ENCODE data around the gene SBNO1. TPM values are rescaled to one million over a fixed set of nuclear protein-coding genes. Genes with fewer than 3 reads are reported as not detected.
"Not testable (repeated sequence)": the region's sequence is repeated elsewhere in the genome, so short reads cannot be mapped to it uniquely, and the experiment has no call there.

Gene SBNO1
- total RNA-seq, 1 donor: 41.0 TPM

- no peak for TF ChIP-seq CTCF (IDR thresholded peaks at IDR 0.05; ENCODE audit: insufficient read depth, low read depth, low read length)
- no peak overlapping the region for H3K4me3 ChIP-seq (ENCODE audit: low read depth, low read length)
Observed at GRCh38 chr12:123335490-123335889, 29.2 kb downstream of the SBNO1 start.

GRCh38 chr12:123329799-123330198 is 34.8 kb downstream of the SBNO1 start:
- no peak for TF ChIP-seq CTCF (IDR thresholded peaks at IDR 0.05; ENCODE audit: insufficient read depth, low read depth, low read length)
- no peak for DNase-seq (ENCODE audit: low read depth)
- no peak overlapping the region for H3K4me3 ChIP-seq (ENCODE audit: low read depth, low read length)

More at GRCh38 chr12:123335490-123335889, 29.2 kb downstream of the SBNO1 start:
- no peak for DNase-seq (ENCODE audit: low read depth)

DNA sequence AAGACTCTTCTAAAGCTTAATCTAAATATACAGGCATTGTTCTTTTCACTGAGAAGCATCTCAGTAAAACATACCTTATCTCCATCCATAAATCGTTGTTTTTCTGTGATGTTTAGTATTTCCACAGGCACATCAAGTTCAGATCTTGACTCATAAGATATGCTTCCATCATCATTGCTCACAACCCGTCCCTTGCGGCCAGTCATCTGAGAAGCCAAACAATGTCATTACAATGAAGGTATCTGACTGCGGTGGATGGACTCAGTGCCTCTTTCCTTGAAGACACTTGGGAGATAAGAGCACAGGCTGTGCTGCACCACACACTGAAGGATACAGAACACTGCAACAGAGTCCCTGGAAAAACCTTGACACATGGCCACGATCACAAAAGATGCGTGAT is 44.8 kb downstream of the SBNO1 start:
- H3K4me3 ChIP-seq (ENCODE audit: low read depth, low read length): no peak overlapping the region
- TF ChIP-seq CTCF (IDR thresholded peaks at IDR 0.05; ENCODE audit: insufficient read depth, low read depth, low read length): no peak
- no peak for DNase-seq (ENCODE audit: low read depth)

GRCh38 chr12:123319273-123319672 is 45.4 kb downstream of the SBNO1 start:
- no peak for DNase-seq (ENCODE audit: low read depth)
- TF ChIP-seq CTCF (IDR thresholded peaks at IDR 0.05; ENCODE audit: insufficient read depth, low read depth, low read length): no peak

GRCh38 chr12:123313046-123313445 is 51.6 kb downstream of the SBNO1 start:
- not testable (repeated sequence) for H3K4me3 ChIP-seq (ENCODE audit: low read depth, low read length); DNase-seq (ENCODE audit: low read depth)

More at GRCh38 chr12:123319273-123319672, 45.4 kb downstream of the SBNO1 start:
- H3K4me3 ChIP-seq (ENCODE audit: low read depth, low read length): no peak overlapping the region

GRCh38 chr12:123306200-123306599 is 58.4 kb downstream of the SBNO1 start:
- H3K4me3 ChIP-seq (ENCODE audit: low read depth, low read length): no peak overlapping the region
- TF ChIP-seq CTCF (IDR thresholded peaks at IDR 0.05; ENCODE audit: insufficient read depth, low read depth, low read length): no peak
- no peak for DNase-seq (ENCODE audit: low read depth)

GRCh38 chr12:123305136-123305535 is 59.5 kb downstream of the SBNO1 start:
- TF ChIP-seq CTCF (IDR thresholded peaks at IDR 0.05; ENCODE audit: insufficient read depth, low read depth, low read length): no peak
- no peak overlapping the region for H3K4me3 ChIP-seq (ENCODE audit: low read depth, low read length)
- DNase-seq (ENCODE audit: low read depth): no peak
